ENCODE data around the gene SPIRE2.
"Not testable (repeated sequence)": the region's sequence is repeated elsewhere in the genome, so short reads cannot be mapped to it uniquely, and the experiment has no call there.

SPIRE2 gene

GRCh38 chr16:89912143-89912542 is 83.9 kb downstream of the SPIRE2 start:
- no peak for DNase-seq (ENCODE audit: low read depth in 1 of 2, low spot score in 1 of 2)

GRCh38 chr16:89912627-89913026 is 84.4 kb downstream of the SPIRE2 start:
- no peak for DNase-seq (ENCODE audit: low read depth in 1 of 2, low spot score in 1 of 2)

GRCh38 chr16:89913408-89914387 is 85.4 kb downstream of the SPIRE2 start:
- DNase-seq (ENCODE audit: low read depth in 1 of 2, low spot score in 1 of 2) = no peak

- not testable (repeated sequence) for DNase-seq (ENCODE audit: low read depth in 1 of 2, low spot score in 1 of 2)
These were observed 86.5 kb downstream of the SPIRE2 start for GRCh38 chr16:89914642-89915285.

- no peak for DNase-seq (ENCODE audit: low read depth in 1 of 2, low spot score in 1 of 2)
These were observed 87.3 kb downstream of the SPIRE2 start for GRCh38 chr16:89915303-89916232.

GRCh38 chr16:89917773-89918452 is 89.6 kb downstream of the SPIRE2 start:
- DNase-seq (ENCODE audit: low read depth in 1 of 2, low spot score in 1 of 2) = peak; percentile 35 to 63

GRCh38 chr16:89918453-89919347 is 90.4 kb downstream of the SPIRE2 start, which contains the start of gene MC1R:
Gene MC1R (plus strand): TSS chr16:89918862. CDS start chr16:89919259, 397 bp downstream.
- DNase-seq (ENCODE audit: low read depth in 1 of 2, low spot score in 1 of 2) = no peak

GRCh38 chr16:89919535-89920406 is 91.5 kb downstream of the SPIRE2 start:
- no peak for DNase-seq (ENCODE audit: low read depth in 1 of 2, low spot score in 1 of 2)

GRCh38 chr16:89920723-89921122 is 92.4 kb downstream of the SPIRE2 start:
- no peak for DNase-seq (ENCODE audit: low read depth in 1 of 2, low spot score in 1 of 2)
